Measurements from ENCODE around the gene NFIL3.

Gene NFIL3

DNA sequence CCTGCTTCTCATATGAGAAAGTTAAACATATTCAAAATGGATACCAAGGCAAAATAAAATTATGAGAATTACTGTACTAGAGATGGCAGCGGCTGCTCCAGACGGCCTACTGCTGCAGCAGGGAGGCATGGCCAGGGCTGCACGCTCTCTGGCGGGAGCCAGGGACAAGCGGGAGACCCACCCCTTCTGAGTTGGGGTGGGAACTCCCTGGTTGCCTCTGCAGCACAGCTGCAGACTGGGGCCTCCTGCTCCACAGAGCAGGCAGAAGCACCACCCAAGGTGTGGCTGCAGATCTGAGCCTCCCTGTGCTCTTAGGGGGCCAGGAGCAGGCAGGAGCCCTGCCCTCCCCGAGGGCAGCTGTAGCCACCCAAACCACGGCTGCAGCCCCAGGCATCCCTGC, 59.6 kb downstream of the NFIL3 start:
- no peak for DNase-seq (ENCODE audit: extremely low spot score, insufficient read length, low read depth)
- no peak for FAIRE-seq

DNA sequence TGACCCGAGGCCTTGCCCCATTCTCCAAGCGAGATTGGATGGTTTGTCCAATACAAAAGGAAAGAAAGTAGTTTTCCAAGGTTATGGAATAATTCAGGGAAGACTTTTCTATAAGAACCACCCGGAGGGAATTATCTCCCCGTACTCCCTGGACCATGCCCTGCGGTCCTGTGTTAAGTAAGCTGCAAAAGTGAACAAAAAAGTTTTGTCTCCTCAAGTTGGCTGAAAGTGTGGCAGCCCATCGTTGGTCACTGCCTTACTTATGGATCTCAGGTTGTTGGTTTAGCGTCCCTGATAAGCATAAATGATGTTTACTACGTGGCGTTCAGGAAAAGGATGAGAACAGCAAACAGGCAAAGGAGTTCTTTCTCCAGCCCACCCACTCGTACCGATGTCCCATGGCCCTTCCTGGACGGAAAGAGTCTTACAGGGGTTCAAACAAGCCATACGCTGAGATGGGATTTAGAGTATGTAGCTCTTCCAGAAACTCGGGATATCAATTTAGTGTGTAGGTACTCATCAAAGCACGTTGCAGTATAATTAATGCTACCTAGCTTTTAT, 61.5 kb downstream of the NFIL3 start:
- no peak for DNase-seq (ENCODE audit: extremely low spot score, insufficient read length, low read depth)
- no peak for FAIRE-seq

DNA sequence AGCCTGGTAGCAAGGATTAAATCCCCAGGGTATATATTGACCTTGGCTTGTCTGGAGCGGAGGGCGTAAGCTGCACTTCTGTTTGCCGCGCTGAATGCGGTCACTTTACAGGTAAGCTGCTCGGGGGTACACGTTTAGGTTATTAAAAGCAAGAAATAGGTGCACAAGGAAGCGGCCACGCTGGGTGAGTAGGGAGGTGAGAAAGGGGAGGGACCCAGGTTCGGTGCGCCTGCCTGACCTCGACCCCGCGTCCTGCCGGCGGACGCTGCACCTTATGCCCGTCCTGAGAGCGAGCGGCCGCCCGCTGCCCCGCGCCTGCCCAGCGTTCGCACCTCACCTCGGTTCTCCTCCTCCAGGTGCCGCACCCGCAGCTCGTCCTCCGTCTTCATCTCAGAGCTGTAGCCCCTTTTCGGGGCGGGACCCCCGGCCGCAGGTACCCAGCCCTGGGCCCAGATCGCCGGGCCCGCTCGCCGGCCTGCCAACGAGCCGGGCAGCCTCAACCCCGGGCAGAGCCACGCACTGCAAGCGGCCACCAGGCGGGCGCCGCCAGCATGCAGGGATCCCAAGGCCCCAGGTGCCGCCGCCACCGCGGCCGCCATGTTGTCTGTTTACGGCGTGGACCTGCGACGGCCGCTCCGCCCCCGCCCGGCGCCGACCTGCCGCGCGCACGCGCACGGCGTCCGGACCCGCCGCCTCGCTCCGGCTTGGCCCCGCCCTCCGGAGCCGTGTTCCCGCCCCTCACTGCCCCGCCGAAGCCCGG, 62.2 kb downstream of the NFIL3 start, which contains the start of gene AUH:
Gene AUH, minus strand, starts transcription at position 628 of the 760 bp plus-strand sequence. Its CDS starts 29 bp downstream, at position 599.
- peak; percentile 87 for DNase-seq (ENCODE audit: extremely low spot score, insufficient read length, low read depth)
- peak; percentile 75 for FAIRE-seq

DNA sequence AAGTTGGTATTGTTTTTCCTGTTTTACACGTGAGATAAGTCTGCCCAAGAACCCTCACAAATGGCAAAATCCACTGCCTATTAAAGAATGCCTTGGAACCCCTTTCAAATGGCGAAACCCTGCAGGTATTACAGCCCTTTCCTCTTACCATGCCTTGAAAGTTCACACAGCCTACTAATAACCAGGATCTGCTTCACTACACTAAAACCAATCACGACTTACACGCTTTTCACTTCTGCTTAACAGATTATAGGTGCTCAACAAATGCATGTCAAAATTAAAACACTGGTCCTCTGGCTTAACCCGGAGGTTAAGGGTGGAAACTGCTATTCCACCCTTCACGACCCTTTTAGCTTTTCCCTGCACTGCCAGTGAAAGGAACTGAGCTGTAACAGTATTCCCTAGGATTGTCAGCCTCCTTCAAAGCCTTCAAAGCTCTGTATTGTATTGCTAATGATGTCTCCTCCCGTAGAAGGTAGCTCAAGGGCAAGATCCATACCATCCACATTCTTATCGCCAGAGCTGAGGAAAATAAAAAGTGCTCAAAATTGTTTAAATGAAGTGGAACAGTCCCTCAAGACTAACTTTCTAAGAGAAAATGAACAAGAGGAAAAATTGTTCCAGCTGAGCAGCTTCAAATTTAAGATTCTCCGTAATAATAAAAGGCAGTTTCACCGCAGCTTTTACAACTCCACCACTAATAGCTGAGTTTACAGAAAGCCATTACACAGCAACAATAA, 62.9 kb downstream of the NFIL3 start:
- no peak for DNase-seq (ENCODE audit: extremely low spot score, insufficient read length, low read depth)
- peak; percentile 73 for FAIRE-seq

DNA sequence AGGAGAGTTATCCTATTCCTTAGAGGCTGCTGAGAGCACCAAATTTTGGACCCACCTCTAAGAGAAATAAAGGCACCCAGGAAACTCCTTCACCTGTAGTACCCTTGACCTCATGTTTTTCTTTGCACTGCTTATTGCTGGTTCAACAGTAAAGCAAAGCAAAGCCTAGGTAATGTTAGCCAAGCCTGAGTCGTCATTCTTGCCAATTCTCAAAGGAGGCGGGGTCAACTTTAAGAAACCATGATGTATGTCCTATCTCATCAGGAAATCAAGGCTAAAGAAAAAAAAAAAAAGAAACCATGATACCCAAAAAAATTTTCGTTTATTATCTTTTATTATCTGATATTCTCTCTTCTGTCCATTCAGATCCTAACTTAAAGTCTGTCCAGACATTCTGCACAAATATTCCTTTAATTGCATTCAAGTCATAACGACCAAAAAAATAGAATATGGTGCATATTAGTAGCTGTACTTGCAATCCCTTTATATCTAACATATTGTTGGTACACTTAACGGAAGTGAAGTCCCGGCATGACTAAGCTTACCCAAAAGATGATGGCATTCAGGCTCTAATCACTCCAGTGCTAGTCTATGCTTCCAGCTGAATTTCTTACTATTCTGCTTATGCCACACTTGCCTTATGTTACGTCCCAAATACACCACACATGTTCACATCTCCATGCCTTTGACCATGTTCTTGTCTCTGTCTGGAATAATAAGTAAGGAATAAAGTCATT, 63.7 kb downstream of the NFIL3 start:
- FAIRE-seq (no peak), DNase-seq (ENCODE audit: extremely low spot score, insufficient read length, low read depth) (no peak)

DNA sequence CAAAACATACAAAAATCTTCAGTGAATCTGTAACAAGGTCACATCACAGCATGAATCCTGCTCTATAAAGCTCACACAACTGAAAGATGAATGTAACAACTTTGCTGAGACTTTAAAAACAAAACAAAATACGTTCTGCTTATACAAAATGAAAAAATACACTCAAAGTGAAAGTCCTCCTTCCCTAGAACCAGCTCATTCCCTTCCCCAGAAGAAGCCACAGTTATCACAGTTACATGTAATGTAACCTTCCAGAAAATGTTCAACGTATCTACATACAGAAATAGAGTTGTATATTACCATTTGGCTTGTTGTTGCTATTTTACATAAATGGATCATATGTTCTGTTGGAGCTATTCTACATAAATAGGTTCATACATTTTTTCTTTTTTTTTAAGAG, 64.5 kb downstream of the NFIL3 start:
- FAIRE-seq (no peak), DNase-seq (ENCODE audit: extremely low spot score, insufficient read length, low read depth) (no peak)
